Measurements from ENCODE around the gene CD83.

Gene CD83

GRCh38 chr6:14118446-14118845 lies 874 bp downstream of the CD83 start:
- Histone ChIP-seq H3F3A (ENCODE audit: insufficient read depth, low read length) (0 out of 2 replicates have a peak, but pooled peaks cover 10% of the 10 kb centered on the region), H4K20me1 (ENCODE audit: insufficient read depth, low read length) (peaks cover 3% of the 10 kb centered on the region; the same call in 1 of the 2 replicates), H3K27me3 (replicated peaks; ENCODE audit: insufficient read depth, low read length) (peaks cover 71% of the 10 kb centered on the region), H3K36me3 (replicated peaks; ENCODE audit: insufficient read depth, low read length) (no peaks in the 10 kb centered on the region), H2AFZ (ENCODE audit: low read length) (no peak overlapping the region), H3K4me3 (ENCODE audit: low read length) (peak overlapping the region; percentile 57; the same call in 1 of the 2 replicates), H3K9me3 (replicated peaks; ENCODE audit: insufficient read depth, low read length) (no peaks in the 10 kb centered on the region), H3K79me2 (ENCODE audit: low read length) (no peaks in the 10 kb centered on the region), H3K27ac (ENCODE audit: low read length) (no peak overlapping the region), H3K4me2 (ENCODE audit: low read depth, low read length) (no peak overlapping the region), H3K4me1 (ENCODE audit: low read length) (no peaks in the 10 kb centered on the region), H3K9me2 (replicated peaks; ENCODE audit: insufficient read depth, low read length) (no peaks in the 10 kb centered on the region), H3K9ac (ENCODE audit: low read length) (no peak overlapping the region)
- TF ChIP-seq EZH2 (optimal IDR thresholded peaks at IDR 0.05; ENCODE audit: low read depth, low read length) (no peak), EZH2phosphoT487 (IDR thresholded peaks at IDR 0.05; ENCODE audit: low read length) (no peak), CTCF (IDR thresholded peaks at IDR 0.05; ENCODE audit: low read length) (no peak)
- no peak for DNase-seq

GRCh38 chr6:14119784-14120183 lies 2.2 kb downstream of the CD83 start:
- Histone ChIP-seq H3K79me2 (ENCODE audit: low read length) (no peaks in the 10 kb centered on the region), H4K20me1 (ENCODE audit: insufficient read depth, low read length) (peaks cover 3% of the 10 kb centered on the region; the same call in 1 of the 2 replicates), H3K36me3 (replicated peaks; ENCODE audit: insufficient read depth, low read length) (no peaks in the 10 kb centered on the region), H3K27me3 (replicated peaks; ENCODE audit: insufficient read depth, low read length) (peaks cover 58% of the 10 kb centered on the region), H3K9me2 (replicated peaks; ENCODE audit: insufficient read depth, low read length) (no peaks in the 10 kb centered on the region), H3K4me3 (ENCODE audit: low read length) (no peak overlapping the region), H3K9me3 (replicated peaks; ENCODE audit: insufficient read depth, low read length) (no peaks in the 10 kb centered on the region), H3K27ac (ENCODE audit: low read length) (no peak overlapping the region), H3K9ac (ENCODE audit: low read length) (no peak overlapping the region), H2AFZ (ENCODE audit: low read length) (no peak overlapping the region), H3K4me2 (ENCODE audit: low read depth, low read length) (no peak overlapping the region), H3F3A (ENCODE audit: insufficient read depth, low read length) (0 out of 2 replicates have a peak, but pooled peaks cover 10% of the 10 kb centered on the region), H3K4me1 (ENCODE audit: low read length) (no peaks in the 10 kb centered on the region)
- DNase-seq: no peak
- TF ChIP-seq CTCF (IDR thresholded peaks at IDR 0.05; ENCODE audit: low read length) (no peak), EZH2 (optimal IDR thresholded peaks at IDR 0.05; ENCODE audit: low read depth, low read length) (no peak), EZH2phosphoT487 (IDR thresholded peaks at IDR 0.05; ENCODE audit: low read length) (no peak)

- H3K36me3 ChIP-seq (replicated peaks; ENCODE audit: insufficient read depth, low read length): no peaks in the 10 kb centered on the region
- peaks cover 3% of the 10 kb centered on the region; the same call in 1 of the 2 replicates for H4K20me1 ChIP-seq (ENCODE audit: insufficient read depth, low read length)
- no peak overlapping the region for H3K27ac ChIP-seq (ENCODE audit: low read length)
- no peaks in the 10 kb centered on the region for H3K9me3 ChIP-seq (replicated peaks; ENCODE audit: insufficient read depth, low read length)
- no peaks in the 10 kb centered on the region for H3K9me2 ChIP-seq (replicated peaks; ENCODE audit: insufficient read depth, low read length)
- H3K79me2 ChIP-seq (ENCODE audit: low read length): no peaks in the 10 kb centered on the region
- peaks cover 55% of the 10 kb centered on the region for H3K27me3 ChIP-seq (replicated peaks; ENCODE audit: insufficient read depth, low read length)
- H3K9ac ChIP-seq (ENCODE audit: low read length): no peak overlapping the region
- no peak overlapping the region for H2AFZ ChIP-seq (ENCODE audit: low read length)
- no peak for TF ChIP-seq EZH2phosphoT487 (IDR thresholded peaks at IDR 0.05; ENCODE audit: low read length)
- H3K4me2 ChIP-seq (ENCODE audit: low read depth, low read length): no peak overlapping the region
- H3F3A ChIP-seq (ENCODE audit: insufficient read depth, low read length): 0 out of 2 replicates have a peak, but pooled peaks cover 6% of the 10 kb centered on the region
- no peak for DNase-seq
- H3K4me1 ChIP-seq (ENCODE audit: low read length): no peaks in the 10 kb centered on the region
- H3K4me3 ChIP-seq (ENCODE audit: low read length): no peak overlapping the region
Observed at GRCh38 chr6:14120546-14120945, 3.0 kb downstream of the CD83 start.

GRCh38 chr6:14121936-14122344 lies 4.4 kb downstream of the CD83 start:
- DNase-seq: no peak
- H3K27ac ChIP-seq (ENCODE audit: low read length): no peak overlapping the region

More at GRCh38 chr6:14121936-14122344, 4.4 kb downstream of the CD83 start:
- H3K36me3 ChIP-seq (replicated peaks; ENCODE audit: insufficient read depth, low read length): no peaks in the 10 kb centered on the region
- H2AFZ ChIP-seq (ENCODE audit: low read length): no peak overlapping the region
- H3K4me3 ChIP-seq (ENCODE audit: low read length): no peak overlapping the region
- H3K79me2 ChIP-seq (ENCODE audit: low read length): no peaks in the 10 kb centered on the region
- H3K9ac ChIP-seq (ENCODE audit: low read length): no peak overlapping the region
- H3K27me3 ChIP-seq (replicated peaks; ENCODE audit: insufficient read depth, low read length): peaks cover 41% of the 10 kb centered on the region
- no peaks in the 10 kb centered on the region for H3K9me3 ChIP-seq (replicated peaks; ENCODE audit: insufficient read depth, low read length)
- no peaks in the 10 kb centered on the region for H3K9me2 ChIP-seq (replicated peaks; ENCODE audit: insufficient read depth, low read length)
- H3K4me2 ChIP-seq (ENCODE audit: low read depth, low read length): no peak overlapping the region
- H4K20me1 ChIP-seq (ENCODE audit: insufficient read depth, low read length): no peaks in the 10 kb centered on the region
- no peaks in the 10 kb centered on the region for H3K4me1 ChIP-seq (ENCODE audit: low read length)
- 0 out of 2 replicates have a peak, but pooled peaks cover 3% of the 10 kb centered on the region for H3F3A ChIP-seq (ENCODE audit: insufficient read depth, low read length)
- TF ChIP-seq CTCF (IDR thresholded peaks at IDR 0.05; ENCODE audit: low read length) (no peak), EZH2phosphoT487 (IDR thresholded peaks at IDR 0.05; ENCODE audit: low read length) (no peak), EZH2 (optimal IDR thresholded peaks at IDR 0.05; ENCODE audit: low read depth, low read length) (no peak)

All from MM.1S (cell line).